ENCODE data around the gene JCAD.

- TF ChIP-seq CTCF (IDR thresholded peaks at IDR 0.05) (no peak), EP300 (IDR thresholded peaks at IDR 0.05) (no peak), POLR2A (IDR thresholded peaks at IDR 0.05) (no peak), POLR2AphosphoS5 (IDR thresholded peaks at IDR 0.05) (no peak)
These were observed 2.7 kb upstream of the JCAD start for GRCh38 chr10:30062090-30062489.

All from sigmoid colon (tissue), 4 donors.